SK-N-SH treated with all-trans-retinoic acid at 6 μM for 48 hours (cell line): ENCODE measurements around the gene STAC3.

Experiments
- ATAC-seq: fragments of 200-7000 bp; cut with Tn5 transposase; 3 replicates; pipeline ENCODE4 v1.9.1; 2020; ENCODE audit warnings: mild to moderate bottlenecking, moderate library complexity
- ARNTL ChIP-seq: fragments of 450-650 bp; formaldehyde crosslinking; IDR thresholded peaks from 2 replicates; pipeline ENCODE4 v1.5.0; 2020; ENCODE audit warnings: low read depth, mild to moderate bottlenecking, moderate library complexity, borderline replicate concordance
- BACH2 ChIP-seq: fragments of 250-450 bp; sonication (Bioruptor Pico); IDR thresholded peaks from 2 replicates; pipeline ENCODE4 v1.9.0; 2021; ENCODE audit warnings: mild to moderate bottlenecking, borderline replicate concordance
- ESRRG ChIP-seq: fragments of 250-450 bp; sonication (Bioruptor Pico); IDR thresholded peaks from 2 replicates; pipeline ENCODE4 v1.6.1; 2021; ENCODE audit warnings: mild to moderate bottlenecking
- GLIS3 ChIP-seq: fragments of 250-450 bp; sonication (Bioruptor Pico); IDR thresholded peaks from 2 replicates; pipeline ENCODE4 v1.5.0; 2020; ENCODE audit warnings: mild to moderate bottlenecking, moderate library complexity
- ISL1 ChIP-seq: fragments of 250-450 bp; sonication (Bioruptor Pico); IDR thresholded peaks from 2 replicates; pipeline ENCODE4 v2.1.2; 2022; ENCODE audit warnings: mild to moderate bottlenecking, moderate library complexity
- OSR1 ChIP-seq: fragments of 250-450 bp; sonication (Bioruptor Pico); IDR thresholded peaks from 2 replicates; pipeline ENCODE4 v1.8.0; 2022; ENCODE audit warnings: moderate library complexity, mild to moderate bottlenecking, inconsistent platforms
- ZC3H10 ChIP-seq: fragments of 250-450 bp; sonication (Bioruptor Pico); IDR thresholded peaks from 2 replicates; pipeline ENCODE4 v1.5.1; 2021; ENCODE audit warnings: mild to moderate bottlenecking, moderate library complexity
- ZFP30 ChIP-seq: fragments of 450-650 bp; formaldehyde crosslinking; IDR thresholded peaks from 2 replicates; pipeline ENCODE4 v1.5.0; 2022; ENCODE audit warnings: mild to moderate bottlenecking, moderate library complexity
- ZNF70 ChIP-seq: fragments of 450-650 bp; formaldehyde crosslinking; IDR thresholded peaks from 2 replicates; pipeline ENCODE4 v1.5.0; 2020; ENCODE audit warnings: mild to moderate bottlenecking, moderate library complexity
- TF ChIP-seq, protein P1 (sequence below): fragments of 250-450 bp; sonication (Bioruptor Pico); IDR thresholded peaks from 2 replicates; pipeline ENCODE4 v1.8.0; 2021; ENCODE audit warnings: low read depth, mild to moderate bottlenecking, moderate library complexity, borderline replicate concordance
- TF ChIP-seq, protein P2 (sequence below): fragments of 250-450 bp; sonication (Bioruptor Pico); IDR thresholded peaks from 2 replicates; pipeline ENCODE4 v1.8.0; 2020; ENCODE audit warnings: mild to moderate bottlenecking, moderate library complexity, borderline replicate concordance
- TF ChIP-seq, protein P3 (sequence below): fragments of 250-450 bp; sonication (Bioruptor Pico); IDR thresholded peaks from 2 replicates; pipeline ENCODE4 v1.5.1; 2020; ENCODE audit warnings: low read depth, mild to moderate bottlenecking, moderate library complexity
- TF ChIP-seq, protein P4 (sequence below): fragments of 250-450 bp; sonication (Bioruptor Pico); IDR thresholded peaks from 2 replicates; pipeline ENCODE4 v1.5.1; 2021; ENCODE audit warnings: mild to moderate bottlenecking, moderate library complexity

Gene STAC3

DNA sequence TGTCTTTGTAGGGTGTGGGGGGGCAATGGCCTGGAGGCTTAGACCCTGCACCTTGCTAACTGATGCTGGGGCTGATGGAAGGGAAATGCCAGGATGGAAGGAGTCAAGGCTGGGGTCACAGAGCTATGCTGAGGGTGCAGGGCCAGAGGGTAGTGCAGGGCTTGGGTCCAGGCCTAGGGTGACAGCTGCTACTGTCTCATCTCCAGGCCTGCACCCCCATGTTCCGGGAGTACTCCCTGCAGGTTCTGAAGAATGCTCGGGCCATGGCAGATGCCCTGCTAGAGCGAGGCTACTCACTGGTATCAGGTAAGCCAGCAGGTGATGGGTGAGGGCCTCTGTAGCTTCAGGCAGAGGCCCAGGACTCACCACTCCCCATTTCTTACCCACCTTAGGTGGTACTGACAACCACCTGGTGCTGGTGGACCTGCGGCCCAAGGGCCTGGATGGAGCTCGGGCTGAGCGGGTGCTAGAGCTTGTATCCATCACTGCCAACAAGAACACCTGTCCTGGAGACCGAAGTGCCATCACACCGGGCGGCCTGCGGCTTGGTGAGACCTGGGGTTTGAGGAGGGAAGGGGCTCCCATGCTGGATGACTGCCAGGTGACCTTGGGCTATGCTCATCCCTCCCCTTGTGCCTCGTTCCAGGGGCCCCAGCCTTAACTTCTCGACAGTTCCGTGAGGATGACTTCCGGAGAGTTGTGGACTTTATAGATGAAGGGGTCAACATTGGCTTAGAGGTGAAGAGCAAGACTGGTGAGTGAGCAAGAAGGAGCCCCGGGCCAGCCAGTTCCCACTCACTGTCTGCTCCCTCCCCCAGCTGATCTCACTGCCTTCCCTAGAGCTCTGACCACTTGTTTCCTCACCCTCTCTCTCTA, 17.4 kb downstream of the STAC3 start (continued):
- TF ChIP-seq, protein P1, sequence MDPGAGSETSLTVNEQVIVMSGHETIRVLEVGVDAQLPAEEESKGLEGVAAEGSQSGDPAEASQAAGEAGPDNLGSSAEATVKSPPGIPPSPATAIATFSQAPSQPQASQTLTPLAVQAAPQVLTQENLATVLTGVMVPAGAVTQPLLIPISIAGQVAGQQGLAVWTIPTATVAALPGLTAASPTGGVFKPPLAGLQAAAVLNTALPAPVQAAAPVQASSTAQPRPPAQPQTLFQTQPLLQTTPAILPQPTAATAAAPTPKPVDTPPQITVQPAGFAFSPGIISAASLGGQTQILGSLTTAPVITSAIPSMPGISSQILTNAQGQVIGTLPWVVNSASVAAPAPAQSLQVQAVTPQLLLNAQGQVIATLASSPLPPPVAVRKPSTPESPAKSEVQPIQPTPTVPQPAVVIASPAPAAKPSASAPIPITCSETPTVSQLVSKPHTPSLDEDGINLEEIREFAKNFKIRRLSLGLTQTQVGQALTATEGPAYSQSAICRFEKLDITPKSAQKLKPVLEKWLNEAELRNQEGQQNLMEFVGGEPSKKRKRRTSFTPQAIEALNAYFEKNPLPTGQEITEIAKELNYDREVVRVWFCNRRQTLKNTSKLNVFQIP (CRISPR knock-in tag) = no peak
- TF ChIP-seq ZFP30 = no peak

DNA sequence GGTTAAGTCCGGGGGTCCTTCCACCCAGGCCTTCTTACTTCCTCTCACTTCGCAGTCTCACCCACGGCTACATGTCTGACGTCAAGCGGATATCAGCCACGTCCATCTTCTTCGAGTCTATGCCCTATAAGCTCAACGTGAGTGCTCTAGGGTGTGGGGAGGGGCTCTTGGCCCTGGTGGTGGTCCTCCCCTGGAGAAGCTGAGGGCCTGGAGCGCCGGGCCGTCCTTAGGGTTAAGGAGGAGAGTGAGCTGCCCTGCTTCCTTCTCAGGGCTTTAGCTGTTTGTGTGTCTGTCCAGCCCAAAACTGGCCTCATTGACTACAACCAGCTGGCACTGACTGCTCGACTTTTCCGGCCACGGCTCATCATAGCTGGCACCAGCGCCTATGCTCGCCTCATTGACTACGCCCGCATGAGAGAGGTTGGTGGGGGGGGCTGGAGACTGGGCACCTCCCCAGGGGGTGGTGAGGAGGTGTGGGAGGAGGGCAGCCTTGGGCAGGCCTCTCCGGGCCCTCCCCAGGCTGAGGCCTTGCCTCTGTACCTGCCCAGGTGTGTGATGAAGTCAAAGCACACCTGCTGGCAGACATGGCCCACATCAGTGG, 18.7 kb downstream of the STAC3 start:
- ATAC-seq = no peak
- TF ChIP-seq ZFP30 (no peak), ZC3H10 (CRISPR knock-in tag) (no peak), ARNTL (CRISPR knock-in tag) (no peak), GLIS3 (CRISPR knock-in tag) (no peak), ISL1 (no peak), OSR1 (no peak), ESRRG (CRISPR knock-in tag) (no peak), ZNF70 (CRISPR knock-in tag) (no peak)
- TF ChIP-seq, protein P2, sequence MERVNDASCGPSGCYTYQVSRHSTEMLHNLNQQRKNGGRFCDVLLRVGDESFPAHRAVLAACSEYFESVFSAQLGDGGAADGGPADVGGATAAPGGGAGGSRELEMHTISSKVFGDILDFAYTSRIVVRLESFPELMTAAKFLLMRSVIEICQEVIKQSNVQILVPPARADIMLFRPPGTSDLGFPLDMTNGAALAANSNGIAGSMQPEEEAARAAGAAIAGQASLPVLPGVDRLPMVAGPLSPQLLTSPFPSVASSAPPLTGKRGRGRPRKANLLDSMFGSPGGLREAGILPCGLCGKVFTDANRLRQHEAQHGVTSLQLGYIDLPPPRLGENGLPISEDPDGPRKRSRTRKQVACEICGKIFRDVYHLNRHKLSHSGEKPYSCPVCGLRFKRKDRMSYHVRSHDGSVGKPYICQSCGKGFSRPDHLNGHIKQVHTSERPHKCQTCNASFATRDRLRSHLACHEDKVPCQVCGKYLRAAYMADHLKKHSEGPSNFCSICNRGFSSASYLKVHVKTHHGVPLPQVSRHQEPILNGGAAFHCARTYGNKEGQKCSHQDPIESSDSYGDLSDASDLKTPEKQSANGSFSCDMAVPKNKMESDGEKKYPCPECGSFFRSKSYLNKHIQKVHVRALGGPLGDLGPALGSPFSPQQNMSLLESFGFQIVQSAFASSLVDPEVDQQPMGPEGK (CRISPR knock-in tag) = no peak
- TF ChIP-seq, protein P3, sequence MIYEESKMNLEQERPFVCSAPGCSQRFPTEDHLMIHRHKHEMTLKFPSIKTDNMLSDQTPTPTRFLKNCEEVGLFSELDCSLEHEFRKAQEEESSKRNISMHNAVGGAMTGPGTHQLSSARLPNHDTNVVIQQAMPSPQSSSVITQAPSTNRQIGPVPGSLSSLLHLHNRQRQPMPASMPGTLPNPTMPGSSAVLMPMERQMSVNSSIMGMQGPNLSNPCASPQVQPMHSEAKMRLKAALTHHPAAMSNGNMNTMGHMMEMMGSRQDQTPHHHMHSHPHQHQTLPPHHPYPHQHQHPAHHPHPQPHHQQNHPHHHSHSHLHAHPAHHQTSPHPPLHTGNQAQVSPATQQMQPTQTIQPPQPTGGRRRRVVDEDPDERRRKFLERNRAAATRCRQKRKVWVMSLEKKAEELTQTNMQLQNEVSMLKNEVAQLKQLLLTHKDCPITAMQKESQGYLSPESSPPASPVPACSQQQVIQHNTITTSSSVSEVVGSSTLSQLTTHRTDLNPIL (CRISPR knock-in tag) = no peak
- TF ChIP-seq, protein P1 (CRISPR knock-in tag) = no peak
- TF ChIP-seq, protein P4, sequence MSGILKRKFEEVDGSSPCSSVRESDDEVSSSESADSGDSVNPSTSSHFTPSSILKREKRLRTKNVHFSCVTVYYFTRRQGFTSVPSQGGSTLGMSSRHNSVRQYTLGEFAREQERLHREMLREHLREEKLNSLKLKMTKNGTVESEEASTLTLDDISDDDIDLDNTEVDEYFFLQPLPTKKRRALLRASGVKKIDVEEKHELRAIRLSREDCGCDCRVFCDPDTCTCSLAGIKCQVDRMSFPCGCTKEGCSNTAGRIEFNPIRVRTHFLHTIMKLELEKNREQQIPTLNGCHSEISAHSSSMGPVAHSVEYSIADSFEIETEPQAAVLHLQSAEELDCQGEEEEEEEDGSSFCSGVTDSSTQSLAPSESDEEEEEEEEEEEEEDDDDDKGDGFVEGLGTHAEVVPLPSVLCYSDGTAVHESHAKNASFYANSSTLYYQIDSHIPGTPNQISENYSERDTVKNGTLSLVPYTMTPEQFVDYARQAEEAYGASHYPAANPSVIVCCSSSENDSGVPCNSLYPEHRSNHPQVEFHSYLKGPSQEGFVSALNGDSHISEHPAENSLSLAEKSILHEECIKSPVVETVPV (CRISPR knock-in tag) = no peak

DNA sequence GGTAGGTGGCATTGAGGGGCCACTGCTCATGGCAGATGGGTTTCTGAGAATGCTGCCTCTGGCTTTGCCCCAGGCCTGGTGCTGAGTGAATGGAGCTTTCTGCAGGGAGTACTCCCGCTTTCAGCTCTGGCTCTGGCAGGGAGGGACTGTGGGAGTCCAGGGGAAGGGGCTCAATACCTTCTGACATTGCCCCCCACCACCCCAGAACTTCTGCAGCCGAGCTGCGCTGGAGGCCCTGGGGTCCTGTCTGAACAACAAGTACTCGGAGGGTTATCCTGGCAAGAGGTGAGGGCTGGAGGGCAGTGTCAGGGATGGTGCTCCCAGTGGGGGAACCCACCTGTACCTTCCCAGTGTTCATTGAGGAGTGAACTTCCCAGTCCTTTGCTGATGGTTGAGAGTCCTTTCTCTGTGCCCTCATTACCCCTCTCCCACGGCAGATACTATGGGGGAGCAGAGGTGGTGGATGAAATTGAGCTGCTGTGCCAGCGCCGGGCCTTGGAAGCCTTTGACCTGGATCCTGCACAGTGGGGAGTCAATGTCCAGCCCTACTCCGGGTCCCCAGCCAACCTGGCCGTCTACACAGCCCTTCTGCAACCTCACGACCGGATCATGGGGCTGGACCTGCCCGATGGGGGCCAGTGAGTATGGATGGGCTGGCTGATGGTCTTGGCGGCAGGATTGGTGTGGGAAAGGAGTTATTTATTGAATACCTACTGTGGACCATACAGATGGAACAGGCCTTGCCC, 19.5 kb downstream of the STAC3 start:
- no peak for ATAC-seq
- TF ChIP-seq, protein P4 (CRISPR knock-in tag) = no peak
- TF ChIP-seq BACH2 (CRISPR knock-in tag) (no peak), ZFP30 (no peak)
